Colon (tissue), 2 donors: ENCODE measurements around the gene DTX3.
"Not testable (repeated sequence)": the region's sequence is repeated elsewhere in the genome, so short reads cannot be mapped to it uniquely, and the experiment has no call there.

Experiments
- FAIRE-seq: peaks from 2 replicates; lab custom pipeline; 2012; peaks lifted over from hg19 to GRCh38; lab: Jason Lieb, UNC
- donor health status: control.
- donor health status: control.

DTX3 gene

DNA sequence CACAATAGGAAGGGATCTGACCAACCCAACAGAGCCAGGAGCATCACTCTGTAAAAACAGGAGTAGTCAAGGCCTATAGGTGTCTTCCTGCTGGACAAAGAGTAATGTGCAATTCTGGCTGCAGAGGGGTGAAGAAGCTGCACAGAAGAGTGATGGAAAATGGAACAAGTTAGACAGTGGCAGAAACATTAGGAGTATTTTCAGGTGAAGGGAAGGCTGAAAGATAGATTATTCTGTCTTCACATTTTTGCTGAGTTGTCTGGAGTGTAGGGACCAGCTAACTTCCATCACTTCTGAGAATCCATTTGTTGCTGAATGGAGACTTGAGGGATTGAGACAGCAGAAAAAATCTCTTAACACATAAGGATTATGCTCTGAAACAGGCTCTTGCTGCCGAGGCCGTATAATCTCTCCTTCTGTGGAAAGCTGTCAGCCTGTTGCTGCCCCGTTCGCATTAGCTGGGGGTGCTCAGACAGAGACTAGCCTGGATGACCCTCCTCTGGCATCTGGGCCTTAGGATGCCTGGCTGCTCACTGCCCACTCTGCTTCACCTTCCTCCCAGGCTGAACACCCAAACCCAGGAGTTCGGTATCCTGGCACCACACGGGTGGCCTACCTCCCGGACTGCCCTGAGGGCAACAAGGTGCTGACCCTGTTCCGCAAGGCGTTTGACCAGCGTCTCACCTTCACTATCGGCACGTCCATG lies 3.5 kb downstream of the DTX3 start:
- FAIRE-seq: no peak

DNA sequence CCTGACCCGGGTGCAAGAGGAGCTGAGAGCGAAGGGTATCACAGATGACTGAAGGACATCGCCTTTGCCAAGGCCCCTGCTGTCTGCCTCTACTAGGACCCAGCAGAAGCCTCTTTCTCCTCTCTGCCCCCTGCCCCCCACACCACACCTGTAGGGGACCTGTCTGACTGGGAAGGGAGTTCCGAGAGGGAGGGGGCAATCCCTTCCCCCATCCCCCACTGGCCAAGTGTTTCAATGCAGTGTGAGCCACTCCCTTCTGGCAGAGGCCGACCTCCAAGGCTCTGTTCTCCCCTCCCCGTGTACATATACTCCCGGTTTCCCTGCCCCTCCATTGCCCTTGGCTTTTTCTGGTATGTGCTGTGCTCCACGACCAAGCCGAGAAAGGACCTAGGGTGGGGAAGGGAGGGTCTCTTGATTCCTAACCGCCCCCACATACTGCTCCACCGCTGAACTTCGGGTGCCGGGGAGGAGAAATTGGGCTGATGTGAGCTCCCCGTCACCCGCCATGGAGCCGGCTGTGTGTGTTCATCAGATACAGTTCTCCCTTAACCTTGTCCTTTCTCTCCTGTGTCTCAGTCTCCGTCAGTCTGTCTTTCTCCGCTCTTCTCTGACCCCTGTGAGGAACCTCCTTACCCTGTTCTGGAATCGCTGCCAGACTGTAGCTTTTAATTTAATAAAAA lies 4.6 kb downstream of the DTX3 start:
- no peak for FAIRE-seq

DNA sequence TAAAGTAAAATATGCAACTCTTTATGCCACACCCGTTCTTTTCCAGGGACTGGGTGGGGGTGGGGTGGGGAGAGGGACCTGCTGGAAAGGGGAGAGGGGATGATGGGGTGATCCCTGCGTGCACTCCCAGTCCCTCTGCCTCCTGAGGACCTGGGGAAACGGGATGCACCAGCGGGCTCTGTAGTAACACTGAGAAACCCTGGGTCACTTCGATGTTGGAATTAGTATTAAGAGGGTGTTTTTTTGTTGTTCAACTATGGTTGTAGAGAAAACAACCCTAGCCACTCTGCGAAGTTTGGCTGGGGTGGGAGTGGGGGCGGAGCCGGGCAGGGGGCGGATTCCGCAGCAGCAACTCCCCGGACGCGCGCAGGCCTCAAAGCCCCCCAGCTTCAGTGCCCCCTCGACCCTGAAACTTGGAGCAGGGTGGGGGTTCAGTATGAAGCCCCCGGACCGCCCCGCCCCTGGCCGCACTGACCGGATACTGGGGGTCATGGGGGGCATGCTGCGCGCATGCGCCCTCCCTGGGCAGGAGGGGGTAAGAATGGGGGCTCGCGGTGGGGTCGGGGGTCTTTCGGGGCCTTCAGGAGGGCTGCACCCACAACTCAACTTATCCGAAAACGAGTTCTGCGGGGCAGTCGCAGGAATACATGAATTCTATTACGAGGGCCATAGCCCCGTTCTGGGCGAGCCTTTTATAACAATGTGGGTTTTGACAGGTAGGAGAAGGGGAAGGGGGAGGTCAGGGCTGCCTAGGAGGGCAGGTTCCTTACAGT lies 5.3 kb downstream of the DTX3 start:
- no peak for FAIRE-seq

DNA sequence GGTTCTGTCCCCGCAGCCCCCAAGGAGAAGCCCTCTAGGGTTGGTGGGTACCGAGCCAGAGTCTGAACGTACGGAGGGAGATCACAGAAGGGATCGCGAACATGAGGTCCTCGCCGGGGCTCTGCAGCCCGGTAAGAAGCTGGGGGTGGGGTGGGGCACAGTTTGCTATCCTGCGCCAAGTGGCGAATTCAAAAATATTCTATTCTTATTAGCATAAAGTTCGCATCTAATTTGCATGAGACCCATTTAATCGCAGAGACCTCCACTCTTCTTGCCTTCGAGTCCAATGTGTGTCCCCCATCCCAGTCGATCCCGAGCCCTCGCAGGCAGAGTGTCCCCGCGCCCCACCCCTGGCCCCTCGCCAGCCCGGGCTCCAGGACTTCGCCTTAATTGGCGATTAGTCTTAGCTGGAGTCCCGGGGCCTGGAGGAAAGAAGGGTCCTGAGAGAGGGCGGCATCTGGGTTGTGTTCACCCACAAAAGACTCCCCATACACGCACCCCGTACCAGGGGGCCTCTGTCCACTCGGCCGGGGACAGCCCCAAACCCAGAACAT lies 6.0 kb downstream of the DTX3 start:
- FAIRE-seq: no peak

DNA sequence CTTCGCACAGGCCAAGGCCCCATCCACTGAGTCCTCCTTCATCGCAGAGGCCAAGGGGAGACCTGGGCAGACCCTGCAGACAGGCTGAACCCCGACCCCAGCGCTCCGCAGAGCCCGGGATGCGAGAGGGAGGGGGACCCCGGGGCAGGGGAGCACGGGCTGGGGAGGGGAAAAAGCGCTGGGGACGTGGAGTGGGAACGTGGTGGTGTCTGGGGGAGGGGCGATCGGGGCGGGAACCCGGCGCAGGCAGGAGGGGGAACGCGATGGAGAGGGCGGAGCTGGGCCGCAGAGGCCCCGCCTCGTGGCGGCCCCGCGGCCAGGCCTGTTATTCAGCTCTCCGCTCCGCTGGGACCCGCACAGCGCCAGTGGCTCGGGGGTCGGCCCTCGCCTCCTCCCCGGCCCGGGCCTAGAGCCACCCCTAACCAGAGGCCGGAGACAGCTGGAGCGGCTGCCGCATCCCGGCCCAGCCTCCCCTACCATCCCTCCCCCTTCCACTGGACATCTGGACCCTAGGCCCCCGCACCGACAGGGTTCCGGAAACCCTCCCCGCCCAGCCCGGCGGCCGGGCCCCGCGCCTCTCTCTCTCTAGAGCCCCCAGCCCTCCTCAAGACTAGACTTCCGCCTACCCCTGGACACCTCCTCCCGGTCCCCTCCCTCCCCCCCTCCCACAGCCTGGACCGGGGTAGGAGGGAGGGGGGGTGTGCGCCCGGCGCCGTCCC lies 6.6 kb downstream of the DTX3 start, which contains the start of gene ARHGEF25:
Gene ARHGEF25, plus strand, starts transcription at position 328 of the 719 bp plus-strand sequence. CDS start 460 bp downstream, outside the sequence.
- FAIRE-seq: no peak

DNA sequence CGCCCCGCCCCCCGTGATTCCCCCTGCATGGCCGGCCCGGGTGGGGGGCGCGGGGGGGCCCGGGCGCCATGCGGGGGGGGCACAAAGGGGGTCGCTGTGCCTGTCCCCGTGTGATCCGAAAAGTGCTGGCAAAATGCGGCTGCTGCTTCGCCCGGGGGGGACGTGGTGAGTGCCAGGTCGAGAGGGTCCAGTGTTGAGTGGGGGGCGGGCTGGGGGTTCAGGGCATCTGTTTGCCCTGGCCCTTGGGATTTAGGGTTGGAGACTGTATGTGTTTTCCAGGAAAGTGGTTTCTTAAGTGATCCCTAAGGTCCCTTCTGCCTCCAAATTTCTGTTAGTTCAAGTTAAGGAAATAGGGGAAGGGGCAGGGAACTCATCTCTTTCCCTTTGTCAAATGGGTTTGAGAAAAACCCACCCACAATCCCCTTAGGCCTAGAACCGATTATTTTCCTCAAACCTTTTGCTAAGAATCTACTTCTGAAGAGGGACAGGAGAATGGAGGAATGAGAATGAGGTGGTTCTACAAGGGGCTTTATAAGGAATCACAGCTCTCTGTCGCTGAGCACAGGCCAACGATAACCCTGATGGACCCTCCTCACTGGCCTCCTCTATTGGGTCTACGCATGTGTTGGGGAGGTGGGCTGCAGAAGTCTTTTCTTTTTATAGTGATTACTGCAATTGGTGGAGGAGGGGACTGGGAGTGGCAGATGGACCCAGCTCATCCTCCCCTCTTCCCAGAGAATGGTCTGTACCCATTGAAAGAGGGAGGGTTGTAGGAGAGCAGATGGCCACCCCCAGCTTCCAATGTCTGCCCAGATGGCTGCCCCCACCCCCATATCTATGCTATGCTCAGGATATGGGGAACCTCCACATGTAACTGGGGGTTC lies 7.4 kb downstream of the DTX3 start:
- no peak for FAIRE-seq

DNA sequence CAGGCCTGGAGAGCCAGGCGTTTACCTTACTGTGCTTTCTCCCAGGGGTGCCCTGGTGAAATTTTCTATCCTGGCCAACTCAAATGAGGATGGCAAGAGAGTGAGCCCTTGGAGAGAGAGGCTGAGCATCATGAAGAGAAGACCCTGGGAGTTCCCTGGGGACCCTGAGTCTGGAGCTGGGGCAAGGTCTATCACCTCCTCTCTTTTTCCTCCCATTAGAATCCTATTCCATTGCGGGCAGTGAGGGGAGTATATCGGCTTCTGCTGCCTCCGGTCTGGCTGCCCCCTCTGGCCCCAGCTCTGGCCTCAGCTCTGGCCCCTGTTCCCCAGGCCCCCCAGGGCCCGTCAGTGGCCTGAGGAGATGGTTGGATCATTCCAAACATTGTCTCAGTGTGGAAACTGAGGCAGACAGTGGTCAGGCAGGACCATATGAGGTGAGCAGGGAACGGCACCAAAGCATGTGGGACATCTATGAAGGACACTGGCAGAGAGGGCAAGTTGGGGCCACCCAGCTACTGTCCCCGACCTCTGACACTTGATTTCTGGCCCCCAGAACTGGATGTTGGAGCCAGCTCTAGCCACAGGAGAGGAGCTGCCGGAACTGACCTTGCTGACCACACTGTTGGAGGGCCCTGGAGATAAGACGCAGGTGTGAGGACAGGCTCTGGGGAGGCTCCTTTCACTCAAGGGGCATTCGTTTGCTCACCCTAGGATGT lies 8.2 kb downstream of the DTX3 start:
- FAIRE-seq: no peak

DNA sequence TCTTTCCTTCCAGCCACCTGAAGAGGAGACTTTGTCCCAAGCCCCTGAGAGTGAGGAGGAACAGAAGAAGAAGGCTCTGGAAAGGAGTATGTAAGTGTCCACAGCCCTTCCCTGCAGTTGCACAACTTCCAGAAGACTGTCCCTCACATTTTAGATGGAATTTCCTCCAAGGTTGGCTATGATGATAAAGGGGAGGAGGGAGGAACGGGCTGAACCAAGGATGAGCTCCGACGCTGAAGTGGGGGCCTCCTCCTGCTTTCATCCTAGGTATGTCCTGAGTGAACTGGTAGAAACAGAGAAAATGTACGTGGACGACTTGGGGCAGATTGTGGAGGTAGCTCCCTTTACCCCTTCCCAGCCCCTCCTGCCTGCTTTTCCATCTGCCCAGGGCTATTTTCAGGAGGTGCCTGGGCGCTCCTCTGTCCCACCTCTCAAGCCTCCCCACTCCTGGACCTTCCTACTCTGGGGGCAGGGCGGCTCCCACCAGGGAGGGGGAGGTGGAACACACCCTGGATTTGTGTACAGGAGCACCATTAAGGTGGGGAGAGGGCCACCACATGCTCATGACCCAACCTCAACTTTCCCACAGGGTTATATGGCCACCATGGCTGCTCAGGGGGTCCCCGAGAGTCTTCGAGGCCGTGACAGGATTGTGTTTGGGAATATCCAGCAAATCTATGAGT lies 8.9 kb downstream of the DTX3 start:
- FAIRE-seq: no peak

DNA sequence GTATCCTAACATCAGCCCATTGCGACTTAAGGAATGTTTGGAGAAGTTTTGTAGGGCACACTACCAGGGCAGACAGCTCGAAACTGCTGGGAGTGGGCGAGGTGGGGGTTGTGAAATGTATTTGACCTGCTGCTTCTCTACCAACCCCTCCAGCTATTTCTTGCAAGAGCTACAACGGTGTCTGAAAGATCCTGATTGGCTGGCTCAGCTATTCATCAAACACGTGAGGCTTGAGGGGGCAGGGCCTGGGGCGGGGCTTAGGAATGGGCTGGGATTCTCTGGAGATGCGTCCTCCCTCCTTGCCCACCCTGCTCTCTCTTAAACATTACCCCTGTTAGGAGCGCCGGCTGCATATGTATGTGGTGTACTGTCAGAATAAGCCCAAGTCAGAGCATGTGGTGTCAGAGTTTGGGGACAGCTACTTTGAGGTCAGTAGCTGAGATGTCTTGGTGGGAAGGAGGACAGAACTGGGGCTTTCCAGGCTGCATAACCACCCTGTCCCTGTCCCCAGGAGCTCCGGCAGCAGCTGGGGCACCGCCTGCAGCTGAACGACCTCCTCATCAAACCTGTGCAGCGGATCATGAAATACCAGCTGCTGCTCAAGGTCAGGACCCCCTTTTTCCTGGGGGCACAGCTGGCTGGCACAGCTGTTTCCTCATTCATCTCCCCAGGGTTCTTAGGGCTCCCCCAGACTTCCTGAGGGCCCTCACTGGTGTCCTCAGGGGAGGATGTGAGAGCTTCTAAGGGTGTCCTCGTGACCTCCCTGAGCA lies 9.7 kb downstream of the DTX3 start:
- no peak for FAIRE-seq

DNA sequence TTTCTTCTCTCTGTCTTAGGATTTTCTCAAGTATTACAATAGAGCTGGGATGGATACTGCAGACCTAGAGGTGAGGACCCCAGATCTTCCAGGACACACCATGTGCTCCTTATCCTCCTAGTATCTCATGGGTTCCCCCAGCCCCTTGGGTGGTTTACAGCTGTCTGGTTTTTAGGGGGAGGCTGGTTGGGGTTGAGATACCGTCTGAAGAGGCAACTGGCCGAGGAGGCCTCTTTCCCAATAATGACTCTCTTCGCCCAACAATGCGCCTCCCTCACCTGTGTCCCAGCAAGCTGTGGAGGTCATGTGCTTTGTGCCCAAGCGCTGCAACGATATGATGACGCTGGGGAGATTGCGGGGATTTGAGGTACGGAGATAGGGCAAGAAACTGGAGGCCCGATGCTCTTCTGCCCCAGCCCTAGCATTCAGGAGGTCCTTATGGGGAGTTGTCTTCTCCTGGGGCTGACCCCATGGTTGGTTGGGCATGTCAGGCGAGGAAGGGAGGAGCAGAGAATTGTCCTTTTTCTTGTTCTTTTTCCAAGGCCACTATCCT lies 10.4 kb downstream of the DTX3 start:
- no peak for FAIRE-seq

DNA sequence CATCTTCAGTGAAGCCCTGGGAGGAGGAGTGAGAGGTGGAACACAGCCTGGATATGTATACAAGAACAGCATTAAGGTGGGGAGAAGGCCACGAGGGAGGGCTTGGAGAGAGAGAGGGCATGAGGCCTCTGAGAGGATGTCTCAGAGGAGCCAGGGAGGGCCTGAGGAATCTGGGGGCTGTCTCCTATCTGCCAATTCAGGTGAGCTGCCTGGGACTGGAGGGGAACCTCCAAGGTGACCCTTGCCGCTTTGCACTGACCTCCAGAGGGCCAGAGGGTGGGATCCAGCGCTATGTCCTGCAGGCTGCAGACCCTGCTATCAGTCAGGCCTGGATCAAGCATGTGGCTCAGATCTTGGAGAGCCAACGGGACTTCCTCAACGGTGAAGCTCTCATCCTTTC lies 11.0 kb downstream of the DTX3 start:
- no peak for FAIRE-seq

DNA sequence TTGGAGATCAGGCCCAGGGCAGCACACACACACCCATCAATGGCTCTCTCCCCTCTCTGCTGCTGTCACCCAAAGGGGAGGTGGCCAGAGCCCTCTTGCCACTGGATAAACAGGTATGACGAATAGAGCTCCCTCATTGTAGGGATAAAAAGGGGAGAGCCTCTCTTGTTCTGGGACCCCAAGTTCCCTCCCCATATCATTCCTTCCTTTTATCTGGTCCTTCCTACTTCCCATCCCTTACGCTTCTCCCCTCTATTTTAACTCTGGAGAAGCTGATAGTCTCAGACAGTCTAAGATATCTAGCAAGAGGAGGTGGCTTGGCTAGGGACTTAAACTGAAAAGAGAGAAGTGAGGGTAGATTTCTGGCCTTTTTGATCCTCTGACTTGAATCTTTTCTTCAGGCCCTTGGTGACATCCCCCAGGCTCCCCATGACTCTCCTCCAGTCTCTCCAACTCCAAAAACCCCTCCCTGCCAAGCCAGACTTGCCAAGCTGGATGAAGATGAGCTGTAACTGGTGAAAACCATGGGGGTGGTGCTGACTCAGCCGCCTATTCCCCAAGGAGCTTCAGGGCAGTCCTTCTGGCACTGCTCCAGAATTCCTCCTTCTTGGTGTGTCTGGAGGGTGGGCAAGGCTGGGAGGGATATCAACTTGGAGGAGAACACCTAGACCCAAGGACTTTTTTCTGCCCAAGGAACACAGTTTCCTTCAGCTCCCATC lies 11.9 kb downstream of the DTX3 start:
- no peak for FAIRE-seq

DNA sequence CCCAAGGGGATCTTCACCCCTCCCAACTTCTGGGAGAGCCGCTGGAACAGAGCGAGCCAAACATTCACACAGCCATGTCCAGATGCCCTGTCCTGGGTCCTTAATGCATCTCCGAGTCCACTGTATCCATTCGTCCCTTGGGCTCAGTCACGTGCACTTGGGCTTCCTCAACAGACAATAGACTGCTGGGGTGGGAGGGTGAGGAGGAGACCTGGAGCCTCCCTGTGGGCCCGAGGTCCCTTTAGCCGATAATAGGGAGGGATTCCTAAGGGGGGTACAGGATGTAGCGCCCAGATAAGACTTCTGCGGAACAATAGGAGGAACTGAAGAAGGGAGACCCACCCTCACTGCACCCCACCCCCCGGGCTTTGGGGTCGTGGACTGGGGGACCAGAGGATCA lies 13.3 kb downstream of the DTX3 start:
- no peak for FAIRE-seq

DNA sequence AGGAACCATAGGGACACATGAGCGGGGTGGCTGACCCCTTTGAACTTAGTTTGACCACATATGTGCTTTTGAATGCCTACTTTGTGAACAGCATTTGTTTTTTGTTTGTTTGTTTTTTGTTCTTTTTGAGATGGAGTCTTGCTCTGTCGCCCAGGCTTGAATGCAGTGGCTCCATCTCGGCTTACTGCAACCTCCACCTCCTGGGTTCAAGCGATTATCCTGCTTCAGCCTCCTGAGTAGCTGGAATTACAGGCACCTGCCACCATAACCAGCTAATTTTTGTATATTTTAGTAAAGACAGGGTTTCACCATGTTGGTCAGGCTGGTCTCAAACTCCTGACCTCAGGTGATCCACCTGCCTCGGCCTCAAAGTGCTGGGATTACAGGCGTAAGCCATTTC lies 13.8 kb downstream of the DTX3 start:
- FAIRE-seq: not testable (repeated sequence)

DNA sequence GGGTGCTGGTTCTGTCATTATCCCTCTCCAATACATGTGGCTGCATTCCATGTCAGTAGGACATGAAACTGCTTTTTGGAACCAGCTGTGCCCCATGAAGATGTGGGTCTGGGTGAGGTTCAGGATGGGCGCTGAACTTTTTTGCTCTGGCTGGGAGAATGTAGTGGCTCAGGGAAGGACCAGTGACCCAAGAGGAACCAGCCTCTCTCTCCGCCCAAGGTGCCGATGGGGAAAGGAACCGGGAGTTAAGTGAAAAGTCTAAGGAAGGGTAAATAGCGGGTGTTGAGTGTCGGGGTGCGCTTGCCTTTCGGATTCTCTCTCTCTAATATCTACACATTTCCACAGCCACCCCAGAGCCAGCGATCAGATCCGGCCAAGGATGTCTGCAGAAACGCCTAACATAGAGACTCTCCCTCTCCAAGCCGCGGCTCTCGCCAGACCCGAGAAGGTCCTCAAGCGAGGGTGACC lies 14.4 kb downstream of the DTX3 start:
- FAIRE-seq: no peak

DNA sequence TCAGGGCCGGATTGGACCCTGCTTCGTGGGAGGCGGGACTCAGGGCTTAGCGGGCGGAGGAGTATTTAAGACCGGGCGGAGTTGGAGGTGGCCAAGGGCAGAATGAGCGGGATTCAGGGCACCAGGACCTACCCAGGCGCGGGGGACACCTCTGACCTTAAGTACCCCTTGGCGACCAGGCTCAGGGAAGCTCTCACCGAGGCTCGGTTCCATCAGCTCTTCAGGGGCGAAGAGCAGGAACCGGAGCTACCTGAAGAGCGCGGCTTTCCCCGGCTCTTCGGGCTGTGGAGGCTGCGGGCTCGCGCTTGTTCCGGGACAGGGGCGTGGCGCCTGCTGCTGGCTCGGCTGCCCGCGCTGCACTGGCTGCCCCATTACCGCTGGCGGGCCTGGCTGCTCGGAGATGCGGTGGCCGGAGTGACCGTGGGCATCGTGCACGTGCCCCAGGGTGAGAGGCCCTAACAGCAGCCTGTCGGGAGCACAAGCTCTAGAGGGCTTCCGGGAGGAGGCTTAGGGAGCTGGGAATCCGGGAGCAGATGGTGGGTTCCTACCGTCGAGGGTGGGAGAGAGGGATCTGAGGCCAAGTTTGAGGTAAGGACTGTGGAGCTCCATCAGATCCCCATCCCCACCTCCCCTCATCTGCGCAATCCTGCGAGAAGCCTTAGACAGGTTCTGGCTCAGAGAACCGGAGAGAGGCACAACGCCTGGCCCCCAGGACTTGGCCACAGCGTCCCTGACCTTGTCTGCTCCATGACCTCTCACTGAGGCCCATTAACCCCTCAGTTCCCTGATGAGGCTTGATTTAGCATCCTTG lies 15.0 kb downstream of the DTX3 start:
- FAIRE-seq: no peak
